DND-41 (cell line): ENCODE measurements around the gene CCDC138.

Source experiments
- ATAC-seq: fragments of 200-7000 bp; cut with Tn5 transposase; 3 replicates; pipeline ENCODE4 v1.9.1; 2021; ENCODE audit warnings: low read depth; ENCODE audit not compliant: insufficient read depth
- DNase-seq: peaks from one replicate; pipeline ENCODE4 v3.0.0-alpha.2; 2020
- H2AFZ ChIP-seq: 2 replicates; pipeline ENCODE4 v1.6.0; 2012; ENCODE audit warnings: low read depth, low read length
- H3K27ac ChIP-seq: 2 replicates; pipeline ENCODE4 v1.5.1; 2012; ENCODE audit warnings: low read length, inconsistent platforms
- H3K27me3 ChIP-seq: fragments of 200-600 bp; sonication (generic); 2 replicates; pipeline ENCODE4 v1.6.0; 2012; ENCODE audit warnings: low read length, mild to moderate bottlenecking, inconsistent platforms; ENCODE audit not compliant: insufficient read depth, poor library complexity
- H3K36me3 ChIP-seq: 2 replicates; pipeline ENCODE4 v1.5.1; 2012; ENCODE audit warnings: low read length, inconsistent platforms; ENCODE audit not compliant: insufficient read depth
- H3K4me1 ChIP-seq: 2 replicates; pipeline ENCODE4 v1.5.1; 2012; ENCODE audit warnings: mild to moderate bottlenecking, low read length; ENCODE audit not compliant: insufficient read depth
- H3K4me2 ChIP-seq: 2 replicates; pipeline ENCODE4 v1.6.0; 2012; ENCODE audit warnings: mild to moderate bottlenecking, moderate library complexity, low read length, inconsistent platforms; ENCODE audit not compliant: insufficient read depth
- H3K4me3 ChIP-seq, 2 experiments: fragments of 200-600 bp in 1 of 2; shearing (Covaris generic) in 1 of 2; 2 replicates each; pipeline ENCODE4 v1.5.1; 2012 to 2016; ENCODE audit warnings: inconsistent platforms in 2 of 2, low read length in 2 of 2, mild to moderate bottlenecking in 2 of 2, low read depth in 1 of 2, moderate library complexity in 1 of 2
- H3K79me2 ChIP-seq: 2 replicates; pipeline ENCODE4 v1.6.0; 2012; ENCODE audit warnings: low read length, inconsistent platforms; ENCODE audit not compliant: insufficient read depth
- H3K9ac ChIP-seq: 2 replicates; pipeline ENCODE4 v1.6.0; 2012; ENCODE audit warnings: low read depth, mild to moderate bottlenecking, inconsistent platforms, low read length, moderate library complexity
- H3K9me3 ChIP-seq: 2 replicates; pipeline ENCODE4 v1.5.1; 2012; ENCODE audit warnings: low read length, moderate library complexity, mild to moderate bottlenecking, inconsistent platforms; ENCODE audit not compliant: insufficient read depth, severe bottlenecking
- H4K20me1 ChIP-seq: 2 replicates; pipeline ENCODE4 v1.6.0; 2012; ENCODE audit warnings: low read length; ENCODE audit not compliant: insufficient read depth
- EZH2 ChIP-seq: IDR thresholded peaks from 3 replicates; pipeline ENCODE4 v1.6.1; 2012; ENCODE audit warnings: borderline replicate concordance, low read depth, mild to moderate bottlenecking, moderate library complexity, low read length, inconsistent platforms; ENCODE audit not compliant: severe bottlenecking
- TF ChIP-seq, protein P1 (sequence below): IDR thresholded peaks from 2 replicates; pipeline ENCODE4 v1.5.1; 2012; ENCODE audit warnings: borderline replicate concordance, low read length, moderate library complexity, mild to moderate bottlenecking; ENCODE audit not compliant: poor library complexity, severe bottlenecking; ENCODE audit errors: extremely low read depth

The CCDC138 gene

DNA sequence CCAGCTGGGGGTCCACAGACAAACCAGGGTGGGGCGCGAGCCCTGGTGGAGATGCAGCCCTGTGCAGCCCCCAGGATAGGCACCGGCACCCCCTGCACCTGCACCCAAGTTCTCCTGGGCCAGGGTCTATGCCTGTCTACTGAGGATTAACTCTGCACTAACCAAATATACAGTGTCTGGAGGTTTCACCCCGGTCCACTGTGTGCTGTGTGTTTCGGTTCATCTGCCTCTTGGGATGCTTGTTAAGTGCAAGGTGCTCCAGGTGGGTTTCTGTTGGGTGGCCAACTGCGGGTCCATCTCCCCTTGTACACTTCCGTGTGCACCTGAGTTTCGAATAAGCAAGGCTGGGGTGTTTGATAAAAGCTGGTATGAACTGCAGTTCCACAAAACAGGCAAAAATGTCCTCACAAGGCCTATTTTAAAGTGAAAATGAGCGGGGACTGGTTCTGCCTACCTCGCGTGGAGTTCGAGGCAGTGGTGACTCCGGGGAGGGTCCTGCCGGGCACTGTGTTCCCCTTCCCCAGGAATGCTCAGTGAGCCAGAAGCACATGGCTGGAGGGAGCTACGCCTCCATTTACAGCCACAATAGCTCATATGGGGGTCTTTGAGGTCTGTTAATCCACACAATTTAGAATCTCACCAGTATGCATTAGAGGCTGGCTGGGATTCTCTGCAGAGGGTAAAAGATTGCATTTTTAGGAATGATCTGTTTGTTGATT, 131.7 kb downstream of the CCDC138 start:
- Histone ChIP-seq H4K20me1 (no peaks in the 10 kb centered on the region), H3K4me1 (no peaks in the 10 kb centered on the region; the same call in none of the 2 replicates), H3K27me3 (no peaks in the 10 kb centered on the region), H3K79me2 (no peaks in the 10 kb centered on the region), H3K27ac (no peak overlapping the region), H3K9me3 (no peaks in the 10 kb centered on the region), H3K4me3 (no peak overlapping the region), H3K36me3 (no peaks in the 10 kb centered on the region), H2AFZ (no peak overlapping the region), H3K4me2 (no peak overlapping the region), H3K9ac (no peak overlapping the region)
- no peak for ATAC-seq
- no peak for TF ChIP-seq EZH2
- TF ChIP-seq, protein P1, sequence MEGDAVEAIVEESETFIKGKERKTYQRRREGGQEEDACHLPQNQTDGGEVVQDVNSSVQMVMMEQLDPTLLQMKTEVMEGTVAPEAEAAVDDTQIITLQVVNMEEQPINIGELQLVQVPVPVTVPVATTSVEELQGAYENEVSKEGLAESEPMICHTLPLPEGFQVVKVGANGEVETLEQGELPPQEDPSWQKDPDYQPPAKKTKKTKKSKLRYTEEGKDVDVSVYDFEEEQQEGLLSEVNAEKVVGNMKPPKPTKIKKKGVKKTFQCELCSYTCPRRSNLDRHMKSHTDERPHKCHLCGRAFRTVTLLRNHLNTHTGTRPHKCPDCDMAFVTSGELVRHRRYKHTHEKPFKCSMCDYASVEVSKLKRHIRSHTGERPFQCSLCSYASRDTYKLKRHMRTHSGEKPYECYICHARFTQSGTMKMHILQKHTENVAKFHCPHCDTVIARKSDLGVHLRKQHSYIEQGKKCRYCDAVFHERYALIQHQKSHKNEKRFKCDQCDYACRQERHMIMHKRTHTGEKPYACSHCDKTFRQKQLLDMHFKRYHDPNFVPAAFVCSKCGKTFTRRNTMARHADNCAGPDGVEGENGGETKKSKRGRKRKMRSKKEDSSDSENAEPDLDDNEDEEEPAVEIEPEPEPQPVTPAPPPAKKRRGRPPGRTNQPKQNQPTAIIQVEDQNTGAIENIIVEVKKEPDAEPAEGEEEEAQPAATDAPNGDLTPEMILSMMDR, result no peak
- no peak for DNase-seq

DNA sequence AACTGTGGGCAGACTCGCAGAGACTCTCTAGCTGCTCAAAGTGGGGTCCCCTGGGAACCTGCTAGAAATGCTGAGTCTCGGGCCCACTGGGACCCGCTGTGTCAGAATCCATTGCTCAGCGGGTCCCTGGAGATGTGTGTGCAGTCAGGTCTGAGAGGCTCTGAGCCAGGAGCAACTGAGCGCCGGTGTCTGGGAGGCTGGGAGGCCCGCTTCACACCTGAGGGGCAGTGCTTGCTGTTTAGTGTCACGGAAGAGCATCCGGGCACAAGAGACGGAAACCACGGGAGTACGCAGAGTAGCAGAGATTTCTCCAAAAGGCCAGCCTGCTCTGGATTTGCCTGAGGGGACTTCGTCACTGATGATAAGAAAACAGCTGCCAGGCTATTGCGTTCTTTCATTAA, 132.4 kb downstream of the CCDC138 start:
- TF ChIP-seq, protein P1, result no peak
- no peak for TF ChIP-seq EZH2

DNA sequence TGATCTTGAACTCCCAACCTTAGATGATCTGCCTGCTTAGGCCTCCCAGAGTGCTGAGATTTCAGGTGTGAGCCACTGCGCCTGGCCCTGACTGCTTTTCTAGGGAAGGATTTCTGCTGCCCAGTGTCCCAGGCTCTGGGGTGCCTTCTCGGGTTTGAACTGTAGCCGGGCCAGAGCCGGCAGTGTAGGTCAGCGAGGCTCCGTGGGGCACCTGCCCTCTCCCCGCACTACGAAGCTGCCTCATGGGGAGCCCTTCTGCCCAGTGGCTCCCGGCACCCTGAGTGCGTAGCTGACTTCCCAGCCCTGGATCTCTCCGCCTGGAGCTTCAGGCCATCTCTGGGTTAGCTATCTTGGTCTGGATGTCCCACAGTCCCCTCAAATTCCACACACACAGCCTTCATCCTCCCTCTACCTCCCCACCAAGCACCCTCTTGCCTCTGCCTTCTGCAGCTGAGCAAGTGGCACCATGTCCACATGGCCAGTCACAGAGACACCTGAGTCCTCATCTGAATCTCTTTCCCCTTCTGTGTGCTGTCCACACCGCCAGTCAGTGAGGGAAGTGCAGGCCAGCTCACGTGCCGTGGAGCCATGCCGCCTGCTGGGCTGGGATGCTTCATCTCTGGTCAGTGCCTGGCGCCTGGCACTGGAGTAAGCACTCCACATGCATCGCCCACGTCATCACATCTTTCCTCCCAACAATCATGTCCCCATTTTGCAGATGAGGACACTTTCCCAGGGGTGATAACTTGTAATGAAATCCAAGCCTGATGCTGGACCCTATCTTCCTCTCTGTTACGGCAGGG, 133.2 kb downstream of the CCDC138 start:
- Histone ChIP-seq H3K9ac (no peak overlapping the region), H2AFZ (no peak overlapping the region), H3K79me2 (no peaks in the 10 kb centered on the region), H3K27me3 (no peaks in the 10 kb centered on the region), H3K36me3 (no peaks in the 10 kb centered on the region), H4K20me1 (no peaks in the 10 kb centered on the region), H3K27ac (no peak overlapping the region), H3K4me1 (no peaks in the 10 kb centered on the region; the same call in 1 of the 2 replicates), H3K4me2 (no peak overlapping the region), H3K4me3 (no peak overlapping the region), H3K9me3 (no peaks in the 10 kb centered on the region)
- DNase-seq (no peak), ATAC-seq (no peak)
- no peak for TF ChIP-seq EZH2
- TF ChIP-seq, protein P1, result no peak

More for the DNA sequence above, 132.4 kb downstream of the CCDC138 start:
- no peaks in the 10 kb centered on the region for H3K79me2 ChIP-seq
- no peak overlapping the region for H3K4me2 ChIP-seq
- H3K9me3 ChIP-seq, result no peaks in the 10 kb centered on the region
- no peak overlapping the region for H3K9ac ChIP-seq
- ATAC-seq, result no peak
- H2AFZ ChIP-seq, result no peak overlapping the region
- no peak overlapping the region for H3K27ac ChIP-seq
- no peaks in the 10 kb centered on the region; the same call in none of the 2 replicates for H3K4me1 ChIP-seq
- no peaks in the 10 kb centered on the region for H4K20me1 ChIP-seq
- DNase-seq, result no peak
- H3K4me3 ChIP-seq, result no peak overlapping the region
- H3K36me3 ChIP-seq, result no peaks in the 10 kb centered on the region
- no peaks in the 10 kb centered on the region for H3K27me3 ChIP-seq
